Measurements from ENCODE around the gene SLC7A10.

SLC7A10 gene

DNA sequence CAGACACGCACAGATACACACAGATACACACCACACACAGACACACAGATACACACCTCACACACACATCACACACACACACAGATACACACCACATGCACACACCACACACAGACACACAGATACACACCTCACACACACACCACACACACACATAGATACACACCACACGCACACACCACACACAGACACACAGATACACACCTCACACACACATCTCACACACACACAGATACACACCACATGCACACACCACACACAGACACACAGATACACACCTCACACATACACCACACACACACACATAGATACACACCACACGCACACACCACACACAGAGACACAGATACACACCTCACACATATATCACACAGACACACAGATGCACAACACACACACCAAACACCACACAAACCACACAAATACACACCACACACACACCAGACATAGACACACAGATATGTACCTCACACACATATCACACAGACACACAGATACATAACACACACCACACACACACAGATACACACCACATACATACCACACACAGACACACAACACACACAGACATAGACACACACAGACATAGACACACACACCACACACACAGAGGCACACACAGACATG is 24.2 kb upstream of the SLC7A10 start:
- DNase-seq (ENCODE audit: low read depth), result no peak
- H3K4me3 ChIP-seq (ENCODE audit: control insufficient read depth, low read depth, low read length), result no peak overlapping the region
- TF ChIP-seq, protein P1, sequence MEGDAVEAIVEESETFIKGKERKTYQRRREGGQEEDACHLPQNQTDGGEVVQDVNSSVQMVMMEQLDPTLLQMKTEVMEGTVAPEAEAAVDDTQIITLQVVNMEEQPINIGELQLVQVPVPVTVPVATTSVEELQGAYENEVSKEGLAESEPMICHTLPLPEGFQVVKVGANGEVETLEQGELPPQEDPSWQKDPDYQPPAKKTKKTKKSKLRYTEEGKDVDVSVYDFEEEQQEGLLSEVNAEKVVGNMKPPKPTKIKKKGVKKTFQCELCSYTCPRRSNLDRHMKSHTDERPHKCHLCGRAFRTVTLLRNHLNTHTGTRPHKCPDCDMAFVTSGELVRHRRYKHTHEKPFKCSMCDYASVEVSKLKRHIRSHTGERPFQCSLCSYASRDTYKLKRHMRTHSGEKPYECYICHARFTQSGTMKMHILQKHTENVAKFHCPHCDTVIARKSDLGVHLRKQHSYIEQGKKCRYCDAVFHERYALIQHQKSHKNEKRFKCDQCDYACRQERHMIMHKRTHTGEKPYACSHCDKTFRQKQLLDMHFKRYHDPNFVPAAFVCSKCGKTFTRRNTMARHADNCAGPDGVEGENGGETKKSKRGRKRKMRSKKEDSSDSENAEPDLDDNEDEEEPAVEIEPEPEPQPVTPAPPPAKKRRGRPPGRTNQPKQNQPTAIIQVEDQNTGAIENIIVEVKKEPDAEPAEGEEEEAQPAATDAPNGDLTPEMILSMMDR (conservative IDR thresholded peaks at IDR 0.05; ENCODE audit: control insufficient read depth, insufficient read depth, low read depth, low read length), result no peak

DNA sequence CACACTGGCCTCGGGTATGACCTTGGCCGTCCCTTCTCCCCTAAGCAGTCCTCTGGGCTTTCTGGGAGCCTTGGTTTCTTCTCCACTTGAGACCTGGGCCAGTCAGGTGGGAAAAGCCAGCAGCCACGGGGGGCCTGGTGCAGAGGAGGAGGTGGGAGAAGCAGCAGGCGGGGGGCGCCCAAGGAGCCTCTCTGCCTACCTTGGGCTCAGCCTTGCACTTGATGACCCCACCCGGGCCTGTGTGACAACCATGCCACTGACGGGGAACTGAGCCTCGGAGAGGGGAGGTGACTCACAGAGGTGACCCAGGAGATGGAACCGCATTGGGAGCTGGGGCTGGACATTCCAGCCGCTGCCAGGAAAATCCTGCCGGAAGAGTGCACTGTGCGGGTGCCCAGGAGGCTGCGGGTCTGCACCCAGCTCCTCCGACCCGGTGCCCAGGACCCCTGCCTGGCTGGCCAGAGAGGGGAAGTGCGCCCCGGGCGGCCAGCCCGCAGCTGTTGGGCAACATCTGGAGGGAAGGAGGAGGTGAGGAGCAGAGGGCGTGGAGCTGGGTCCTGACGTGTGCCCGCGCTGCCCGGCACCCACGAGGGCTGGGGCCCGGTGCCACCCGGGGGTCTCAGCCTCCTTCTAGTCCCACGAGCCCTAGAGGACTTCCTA is 23.4 kb upstream of the SLC7A10 start:
- TF ChIP-seq, protein P1 (conservative IDR thresholded peaks at IDR 0.05; ENCODE audit: control insufficient read depth, insufficient read depth, low read depth, low read length), result no peak
- no peak overlapping the region for H3K4me3 ChIP-seq (ENCODE audit: control insufficient read depth, low read depth, low read length)
- DNase-seq (ENCODE audit: low read depth), result no peak

DNA sequence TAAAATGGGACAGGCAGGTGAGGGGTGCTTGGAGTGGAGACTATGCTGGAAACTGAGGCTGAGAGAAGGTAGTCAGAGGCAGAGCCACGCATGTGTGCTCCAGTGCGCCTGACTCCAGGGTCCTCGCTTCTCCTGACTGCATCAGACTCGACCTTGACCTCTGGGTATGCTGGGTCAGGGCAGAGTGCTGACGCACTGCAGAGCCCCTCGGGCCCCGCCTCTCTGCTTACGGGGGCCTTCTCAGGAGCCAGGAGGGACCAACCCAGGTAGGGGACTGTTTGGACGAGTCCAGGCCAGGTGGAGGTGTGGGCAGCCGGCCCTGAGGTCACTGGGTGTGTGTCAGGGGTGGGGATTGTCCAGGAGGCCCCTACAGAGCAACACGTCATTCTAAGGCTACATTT is 22.9 kb upstream of the SLC7A10 start:
- no peak for DNase-seq (ENCODE audit: low read depth)
- no peak overlapping the region for H3K4me3 ChIP-seq (ENCODE audit: control insufficient read depth, low read depth, low read length)
- TF ChIP-seq, protein P1 (conservative IDR thresholded peaks at IDR 0.05; ENCODE audit: control insufficient read depth, insufficient read depth, low read depth, low read length), result no peak

DNA sequence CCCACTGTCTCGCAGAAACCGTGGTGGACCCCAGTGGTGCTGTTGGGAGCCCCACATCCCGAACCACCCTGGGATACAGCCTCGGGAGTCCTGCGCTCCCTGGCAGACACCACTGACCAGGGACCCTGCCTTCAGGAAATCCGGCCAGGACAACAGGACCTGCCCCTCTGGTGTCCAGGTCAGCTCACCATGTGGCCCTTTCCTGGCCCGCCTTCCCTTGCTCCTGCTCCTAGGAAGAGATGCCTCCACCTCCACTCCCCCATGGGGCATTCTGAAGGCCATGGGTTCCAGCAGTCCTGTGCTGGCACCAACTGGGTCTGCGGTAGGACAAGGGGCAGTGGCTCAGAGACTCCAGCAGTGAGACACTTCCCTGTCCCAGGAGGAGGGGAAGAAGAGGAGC is 22.5 kb upstream of the SLC7A10 start:
- H3K4me3 ChIP-seq (ENCODE audit: control insufficient read depth, low read depth, low read length), result no peak overlapping the region
- TF ChIP-seq, protein P1 (conservative IDR thresholded peaks at IDR 0.05; ENCODE audit: control insufficient read depth, insufficient read depth, low read depth, low read length), result no peak
- DNase-seq (ENCODE audit: low read depth), result no peak

DNA sequence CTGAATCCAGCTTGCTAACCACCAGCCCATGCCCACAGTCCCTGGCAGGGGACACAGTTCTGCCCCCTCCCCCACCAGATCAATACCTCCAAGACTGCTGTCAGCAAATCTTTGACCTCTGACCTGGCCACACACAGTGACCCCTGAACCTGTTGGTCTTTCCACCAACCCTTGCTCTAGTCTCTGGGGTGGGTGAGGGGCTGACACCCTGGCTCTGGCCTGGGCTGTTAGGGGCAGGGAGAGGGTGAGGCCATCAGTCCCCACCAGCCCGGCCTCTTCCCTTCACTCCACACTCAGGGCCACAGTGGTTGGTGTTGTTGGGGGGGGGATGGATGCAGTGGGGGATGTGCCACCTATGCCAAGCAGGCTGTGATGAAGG is 21.8 kb upstream of the SLC7A10 start:
- no peak overlapping the region for H3K4me3 ChIP-seq (ENCODE audit: control insufficient read depth, low read depth, low read length)
- no peak for DNase-seq (ENCODE audit: low read depth)
- TF ChIP-seq, protein P1 (conservative IDR thresholded peaks at IDR 0.05; ENCODE audit: control insufficient read depth, insufficient read depth, low read depth, low read length), result no peak

DNA sequence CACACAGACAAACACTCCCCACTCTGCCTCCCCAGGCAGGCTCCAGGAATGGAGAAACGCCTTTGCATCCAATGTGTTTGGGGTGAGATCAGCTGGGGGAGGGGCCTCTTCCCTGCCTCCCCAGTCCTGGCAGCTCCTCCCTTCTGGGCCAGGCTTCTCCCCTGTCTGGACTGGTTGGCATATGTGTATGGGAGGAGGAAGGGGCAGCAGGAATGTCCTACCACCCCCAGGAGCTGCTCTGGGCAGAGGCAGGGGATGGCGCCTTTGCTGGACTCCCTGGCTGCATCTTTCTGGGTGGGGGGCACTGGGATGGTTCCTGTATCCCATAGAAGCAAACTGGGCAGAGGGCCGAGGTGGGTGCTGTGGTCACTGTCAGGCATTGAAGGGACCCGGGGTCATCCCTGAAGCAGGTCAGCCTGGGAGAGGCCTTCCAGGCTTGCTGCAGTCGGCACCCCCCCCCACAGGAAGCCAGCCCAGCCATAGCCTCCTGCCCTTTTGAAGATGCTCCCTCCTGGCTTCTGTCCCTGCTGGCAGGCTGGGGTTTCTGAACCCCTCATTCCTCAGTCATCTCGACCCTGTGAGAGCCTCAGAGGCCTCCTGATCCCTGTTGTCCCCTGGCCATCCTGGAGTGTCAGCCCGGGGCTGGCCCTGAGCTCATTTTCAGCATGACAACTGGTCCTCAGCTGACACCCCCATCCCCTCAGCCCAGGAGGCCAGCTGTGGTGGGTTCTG is 21.2 kb upstream of the SLC7A10 start:
- DNase-seq (ENCODE audit: low read depth), result no peak
- no peak overlapping the region for H3K4me3 ChIP-seq (ENCODE audit: control insufficient read depth, low read depth, low read length)
- TF ChIP-seq, protein P1 (conservative IDR thresholded peaks at IDR 0.05; ENCODE audit: control insufficient read depth, insufficient read depth, low read depth, low read length), result no peak

Measured in fibroblast of mammary gland (primary cell).